ENCODE data around the gene AMER3. TPM values are rescaled to one million over a fixed set of nuclear protein-coding genes. Genes with fewer than 3 reads are reported as not detected.

AMER3 gene
- total and polyA plus RNA-seq, 2 of the 8 experiments (the other 6 are each of a cell fraction or from before 2014, with no cell fraction given): 0.15 to 0.19 TPM

- Histone ChIP-seq H3K9ac (replicated peaks in 1 of 4; ENCODE audit: extremely low read depth in 1 of 4, low read depth in 3 of 4, low read length in 3 of 4) (no peak overlapping the region), H3K36me3 (ENCODE audit: control insufficient read depth in 2 of 4, insufficient read depth in 4 of 4, low read length in 3 of 4) (no peaks in the 10 kb centered on the region), H3K9me3 (ENCODE audit: insufficient read depth in 2 of 2, low read depth in 1 of 2, low read length in 1 of 2) (no peaks in the 10 kb centered on the region), H3K79me1 (ENCODE audit: low read depth, low read length) (no peaks in the 10 kb centered on the region), H3K79me2 (ENCODE audit: control insufficient read depth in 1 of 2, insufficient read depth in 2 of 2, low read length in 2 of 2) (no peaks in the 10 kb centered on the region), H4K8ac (ENCODE audit: extremely low read depth, insufficient read depth, low read length) (no peak overlapping the region), H4K91ac (replicated peaks; ENCODE audit: insufficient read length, low read length) (no peak overlapping the region), H2AFZ (ENCODE audit: low read length) (no peak overlapping the region), H2BK20ac (ENCODE audit: low read length) (no peak overlapping the region), H3K4me2 (ENCODE audit: insufficient read depth in 1 of 2, low read depth in 2 of 2, low read length in 2 of 2) (no peak overlapping the region), H3K27me3 (replicated peaks in 1 of 4; ENCODE audit: control insufficient read depth in 3 of 4, extremely low read depth in 1 of 4, insufficient read depth in 3 of 4, low read length in 3 of 4) (no peaks in the 10 kb centered on the region), H3K4me3 (ENCODE audit: extremely low read depth in 1 of 4, insufficient read depth in 2 of 4, low read depth in 3 of 4, low read length in 4 of 4) (no peak overlapping the region), H3K23me2 (ENCODE audit: low read depth, low read length) (no peaks in the 10 kb centered on the region), H3K23ac (ENCODE audit: insufficient read length) (no peak overlapping the region), H3K14ac (ENCODE audit: insufficient read length) (no peak overlapping the region), H2BK15ac (ENCODE audit: low read length) (no peak overlapping the region), H3K4me1 (replicated peaks in 1 of 4; ENCODE audit: control insufficient read depth in 3 of 4, insufficient read depth in 4 of 4, low read length in 3 of 4) (peaks cover 0 to 2% (median 0%) of the 10 kb centered on the region in 4 experiments; a peak in 2 of 7 replicates), H3K56ac (replicated peaks; ENCODE audit: insufficient read length, low read depth, low read length) (no peak overlapping the region), H2BK120ac (replicated peaks; ENCODE audit: low read depth, low read length) (no peak overlapping the region), H3K27ac (ENCODE audit: low read depth, low read length) (no peak overlapping the region), H4K5ac (ENCODE audit: insufficient read length, low read depth, low read length) (no peak overlapping the region), H4K20me1 (replicated peaks in 1 of 2; ENCODE audit: control insufficient read depth in 1 of 2, insufficient read depth in 2 of 2, low read length in 2 of 2) (peaks cover 0 to 1% of the 10 kb centered on the region in 2 experiments), H2BK5ac (ENCODE audit: low read depth, low read length) (no peak overlapping the region), H2BK12ac (ENCODE audit: low read depth, low read length) (no peak overlapping the region), H3K4ac (replicated peaks; ENCODE audit: insufficient read length, low read depth, low read length) (no peak overlapping the region), H3K18ac (ENCODE audit: extremely low read depth, low read length) (no peak overlapping the region), H2AK5ac (ENCODE audit: low read depth, low read length) (no peak overlapping the region)
- no peak for DNase-seq (ENCODE audit: low read depth in 1 of 2, low spot score in 2 of 2)
- WGBS, 2 experiments (ENCODE audit: extremely low coverage in 1 of 2, insufficient coverage in 1 of 2, insufficient read length in 1 of 2, insufficient replicate concordance in 2 of 2, low coverage in 1 of 2, low lambda C conversion rate in 2 of 2, missing lambda C conversion rate in 1 of 2): 89% methylated on average over 12 of the region's 12 CpGs; no CpG with 5 or more reads in 1 of the 2 experiments
- ChIA-PET CTCF (ENCODE audit: partially characterized antibody) (no interaction called here), POLR2A (ENCODE audit: partially characterized antibody) (interaction anchor here (1.9 kb wide), 1 partner anchor 13 kb away, joined by 6 read pairs; no protein-coding TSS in a partner anchor)
- FAIRE-seq: no peak
- no peak for TF ChIP-seq BACH1 (IDR thresholded peaks at IDR 0.05; ENCODE audit: low read length)
- no peak for TF ChIP-seq MAX (IDR thresholded peaks at IDR 0.05)
- TF ChIP-seq CBX8 (IDR thresholded peaks at IDR 0.05; ENCODE audit: borderline replicate concordance, low read depth, low read length): no peak
- TF ChIP-seq MAFK (IDR thresholded peaks at IDR 0.05; ENCODE audit: low read depth, low read length): no peak
- TF ChIP-seq, protein P1, sequence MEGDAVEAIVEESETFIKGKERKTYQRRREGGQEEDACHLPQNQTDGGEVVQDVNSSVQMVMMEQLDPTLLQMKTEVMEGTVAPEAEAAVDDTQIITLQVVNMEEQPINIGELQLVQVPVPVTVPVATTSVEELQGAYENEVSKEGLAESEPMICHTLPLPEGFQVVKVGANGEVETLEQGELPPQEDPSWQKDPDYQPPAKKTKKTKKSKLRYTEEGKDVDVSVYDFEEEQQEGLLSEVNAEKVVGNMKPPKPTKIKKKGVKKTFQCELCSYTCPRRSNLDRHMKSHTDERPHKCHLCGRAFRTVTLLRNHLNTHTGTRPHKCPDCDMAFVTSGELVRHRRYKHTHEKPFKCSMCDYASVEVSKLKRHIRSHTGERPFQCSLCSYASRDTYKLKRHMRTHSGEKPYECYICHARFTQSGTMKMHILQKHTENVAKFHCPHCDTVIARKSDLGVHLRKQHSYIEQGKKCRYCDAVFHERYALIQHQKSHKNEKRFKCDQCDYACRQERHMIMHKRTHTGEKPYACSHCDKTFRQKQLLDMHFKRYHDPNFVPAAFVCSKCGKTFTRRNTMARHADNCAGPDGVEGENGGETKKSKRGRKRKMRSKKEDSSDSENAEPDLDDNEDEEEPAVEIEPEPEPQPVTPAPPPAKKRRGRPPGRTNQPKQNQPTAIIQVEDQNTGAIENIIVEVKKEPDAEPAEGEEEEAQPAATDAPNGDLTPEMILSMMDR (IDR thresholded peaks at IDR 0.05; ENCODE audit: control extremely low read depth in 1 of 3, insufficient read depth in 1 of 3, low read depth in 1 of 3, low read length in 3 of 3): no peak
- TF ChIP-seq POU5F1 (IDR thresholded peaks at IDR 0.05; ENCODE audit: low read depth, low read length): no peak
- TF ChIP-seq SIN3A (conservative IDR thresholded peaks at IDR 0.05 in 1 of 2, IDR thresholded peaks at IDR 0.05 in 1 of 2; ENCODE audit: low read depth in 1 of 2, low read length in 2 of 2): no peak
- no peak for TF ChIP-seq BCL11A (IDR thresholded peaks at IDR 0.05; ENCODE audit: low read depth in 2 of 2, low read length in 2 of 2)
- no peak for TF ChIP-seq KDM5A (IDR thresholded peaks at IDR 0.05; ENCODE audit: low read length)
- no peak for TF ChIP-seq EGR1 (IDR thresholded peaks at IDR 0.05; ENCODE audit: borderline replicate concordance, low read depth, low read length)
- TF ChIP-seq CHD2 (IDR thresholded peaks at IDR 0.05; ENCODE audit: low read length): no peak
- TF ChIP-seq RFX5 (IDR thresholded peaks at IDR 0.05; ENCODE audit: borderline replicate concordance, low read depth, low read length): no peak
These were observed 14.7 kb upstream of the AMER3 start for GRCh38 chr2:130740671-130741070.

Data from H1 (cell line).